Upper lobe of left lung (tissue), 6 donors: ENCODE measurements around the gene PRDM12. TPM values are rescaled to one million over a fixed set of nuclear protein-coding genes. Genes with fewer than 3 reads are reported as not detected.

Source experiments
- ATAC-seq, 2 donors: fragments of 200-7000 bp; cut with Tn5 transposase; one replicate each; pipeline ENCODE4 v1.9.1; 2022; ENCODE audit warnings: mild to moderate bottlenecking in 2 of 2, moderate library complexity in 2 of 2; ENCODE audit not compliant: low FRiP score in 2 of 2
- DNase-seq, 2 donors: peaks; one replicate each; pipeline ENCODE4 v3.0.0-alpha.2; 2019 to 2020
- H3K27ac ChIP-seq, 4 donors: fragments of 200-600 bp; sonication (generic); one replicate each; pipeline ENCODE4 v1.5.1; 2016 to 2019
- H3K27me3 ChIP-seq, 4 donors: fragments of 200-600 bp; sonication (generic); one replicate each; pipeline ENCODE4 v1.5.1; 2017 to 2019
- H3K36me3 ChIP-seq, 4 donors: fragments of 200-600 bp; sonication (generic); one replicate each; pipeline ENCODE4 v1.5.1; 2016 to 2019
- H3K4me1 ChIP-seq, 4 donors: fragments of 200-600 bp; sonication (generic); one replicate each; pipeline ENCODE4 v1.5.1; 2018 to 2019
- H3K4me3 ChIP-seq, 4 donors: fragments of 200-600 bp; sonication (generic); one replicate each; pipeline ENCODE4 v1.5.1; 2017 to 2019; ENCODE audit warnings: mild to moderate bottlenecking in 2 of 4, moderate library complexity in 1 of 4
- H3K9me3 ChIP-seq, 4 donors: fragments of 200-600 bp; sonication (generic); one replicate each; pipeline ENCODE4 v1.5.1; 2018 to 2019
- EP300 ChIP-seq, 4 donors: sonication (generic); formaldehyde crosslinking; IDR thresholded peaks; one replicate each; pipeline ENCODE4 v1.5.1; 2017; ENCODE audit warnings: antibody characterized with exemption in 4 of 4, control low read depth in 2 of 4
- POLR2A ChIP-seq, 4 donors: fragments of 450-650 bp; IDR thresholded peaks; one replicate each; pipeline ENCODE4 v1.5.1; 2016 to 2017; ENCODE audit warnings: antibody characterized with exemption in 4 of 4, mild to moderate bottlenecking in 2 of 4
- POLR2AphosphoS5 ChIP-seq, 2 donors: sonication (generic); formaldehyde crosslinking; IDR thresholded peaks; one replicate each; pipeline ENCODE4 v1.5.1; 2017; ENCODE audit warnings: antibody characterized with exemption in 2 of 2
- WGBS, 2 donors: methylation state at CpG; one replicate each; pipeline ENCODE4 v1.1.5; 2017 to 2018; 5-methylcytosine and 5-hydroxymethylcytosine counted together
- total RNA-seq, 6 donors: library from RNA; depleted of rRNA in 4 of 6; stranded (reverse); fragments of >200 nt in 4 of 6; gene quantifications; one replicate each; pipeline versions ENCODE4 v1.1.0 to v1.2.1, GENCODE V29; 2016 to 2021
- TF ChIP-seq, protein P1 (sequence below), 6 experiments: fragments of 450-650 bp in 4 of 6; fragments of 200-600 bp in 2 of 6; sonication (generic) in 2 of 6; IDR thresholded peaks; one replicate each; pipeline ENCODE4 v1.5.1; 2016 to 2019; ENCODE audit warnings: antibody characterized with exemption in 6 of 6
- donor health status: DM: no; HTN: no; CAD: no; lungs with moderate emphysema.
- donor health status: DM: no; HTN: yes; CAD: no; lungs with severe emphysema.

Gene PRDM12
- total RNA-seq, 6 donors from 2014 or later = 0.10 TPM; not detected in 5

DNA sequence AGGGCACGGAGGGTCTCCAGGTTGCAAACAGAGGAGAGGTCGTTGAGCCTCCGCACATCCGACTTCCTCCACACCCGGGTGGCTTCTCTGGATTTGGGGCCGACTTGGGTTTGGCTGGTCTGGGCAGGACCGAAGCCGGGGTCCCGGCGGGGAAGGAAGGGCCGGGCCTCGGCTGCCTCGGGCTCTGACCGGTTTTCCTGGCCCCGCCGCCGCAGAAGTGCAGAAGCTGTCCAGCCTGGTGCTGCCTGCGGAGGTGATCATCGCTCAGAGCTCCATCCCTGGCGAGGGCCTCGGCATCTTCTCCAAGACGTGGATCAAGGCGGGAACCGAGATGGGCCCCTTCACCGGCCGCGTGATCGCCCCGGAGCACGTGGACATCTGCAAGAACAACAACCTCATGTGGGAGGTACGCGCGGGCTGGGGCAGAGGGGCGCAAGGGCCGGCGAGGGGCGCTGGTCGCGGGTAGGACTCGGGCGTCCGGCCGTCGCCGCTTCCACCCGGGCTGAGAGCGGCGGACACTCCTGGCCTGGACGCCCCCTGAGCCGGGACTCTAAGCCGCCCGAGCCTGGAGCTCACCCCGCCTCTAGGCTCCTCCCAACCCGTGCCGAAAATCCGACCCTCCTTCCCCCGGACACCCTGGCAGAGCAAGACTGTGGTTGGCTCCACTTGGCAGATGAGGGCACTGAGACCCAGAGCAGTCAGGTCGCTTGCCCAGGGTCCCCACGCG, 2.2 kb downstream of the PRDM12 start:
- H3K36me3 ChIP-seq = no peaks in the 10 kb centered on the region
- H3K27ac ChIP-seq = no peak overlapping the region
- no peaks in the 10 kb centered on the region for H3K9me3 ChIP-seq
- TF ChIP-seq, protein P1, sequence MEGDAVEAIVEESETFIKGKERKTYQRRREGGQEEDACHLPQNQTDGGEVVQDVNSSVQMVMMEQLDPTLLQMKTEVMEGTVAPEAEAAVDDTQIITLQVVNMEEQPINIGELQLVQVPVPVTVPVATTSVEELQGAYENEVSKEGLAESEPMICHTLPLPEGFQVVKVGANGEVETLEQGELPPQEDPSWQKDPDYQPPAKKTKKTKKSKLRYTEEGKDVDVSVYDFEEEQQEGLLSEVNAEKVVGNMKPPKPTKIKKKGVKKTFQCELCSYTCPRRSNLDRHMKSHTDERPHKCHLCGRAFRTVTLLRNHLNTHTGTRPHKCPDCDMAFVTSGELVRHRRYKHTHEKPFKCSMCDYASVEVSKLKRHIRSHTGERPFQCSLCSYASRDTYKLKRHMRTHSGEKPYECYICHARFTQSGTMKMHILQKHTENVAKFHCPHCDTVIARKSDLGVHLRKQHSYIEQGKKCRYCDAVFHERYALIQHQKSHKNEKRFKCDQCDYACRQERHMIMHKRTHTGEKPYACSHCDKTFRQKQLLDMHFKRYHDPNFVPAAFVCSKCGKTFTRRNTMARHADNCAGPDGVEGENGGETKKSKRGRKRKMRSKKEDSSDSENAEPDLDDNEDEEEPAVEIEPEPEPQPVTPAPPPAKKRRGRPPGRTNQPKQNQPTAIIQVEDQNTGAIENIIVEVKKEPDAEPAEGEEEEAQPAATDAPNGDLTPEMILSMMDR (IDR thresholded peaks at IDR 0.05) = no peak
- TF ChIP-seq EP300 (IDR thresholded peaks at IDR 0.05) = no peak
- no peak for TF ChIP-seq POLR2AphosphoS5 (IDR thresholded peaks at IDR 0.05)
- TF ChIP-seq POLR2A (IDR thresholded peaks at IDR 0.05) = no peak
- peaks cover 34 to 56% (median 49%) of the 10 kb centered on the region in 4 donors for H3K4me1 ChIP-seq
- no peak for ATAC-seq
- peak in 1 of 2 donors; percentile 82 for DNase-seq
- 8% methylated on average over 14 to 34 of the region's 60 CpGs for WGBS, 2 donors
- H3K4me3 ChIP-seq = no peak overlapping the region
- H3K27me3 ChIP-seq = peaks cover 0 to 68% (median 38%) of the 10 kb centered on the region in 4 donors

DNA sequence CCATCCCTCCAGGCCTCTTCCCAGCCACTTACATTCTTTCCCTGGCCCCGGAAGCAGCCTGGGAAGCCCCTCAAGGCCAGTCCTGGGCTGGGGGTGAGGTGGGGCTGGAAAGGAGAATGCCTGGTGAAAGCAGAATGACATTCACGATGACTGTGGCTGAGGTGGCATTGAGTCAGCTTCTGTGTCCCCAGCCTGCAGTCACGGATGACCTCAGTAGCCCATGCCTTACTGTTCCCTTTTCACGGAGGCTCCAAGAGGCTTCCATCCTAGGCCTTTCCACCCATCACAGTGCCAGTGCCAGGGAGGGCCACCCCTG, 2.7 kb downstream of the PRDM12 start:
- H3K4me1 ChIP-seq = peaks cover 34 to 51% (median 45%) of the 10 kb centered on the region in 4 donors
- TF ChIP-seq POLR2AphosphoS5 (IDR thresholded peaks at IDR 0.05) (no peak), POLR2A (IDR thresholded peaks at IDR 0.05) (no peak), EP300 (IDR thresholded peaks at IDR 0.05) (no peak)
- TF ChIP-seq, protein P1 (IDR thresholded peaks at IDR 0.05) = no peak
- no peak overlapping the region for H3K4me3 ChIP-seq
- no peaks in the 10 kb centered on the region for H3K9me3 ChIP-seq
- H3K27ac ChIP-seq = no peak overlapping the region
- H3K36me3 ChIP-seq = no peaks in the 10 kb centered on the region
- ATAC-seq (no peak), DNase-seq (no peak)
- peaks cover 0 to 62% (median 36%) of the 10 kb centered on the region in 4 donors for H3K27me3 ChIP-seq
- WGBS, 2 donors = 40 to 52% methylated on average over 1 to 4 of the region's 4 CpGs

DNA sequence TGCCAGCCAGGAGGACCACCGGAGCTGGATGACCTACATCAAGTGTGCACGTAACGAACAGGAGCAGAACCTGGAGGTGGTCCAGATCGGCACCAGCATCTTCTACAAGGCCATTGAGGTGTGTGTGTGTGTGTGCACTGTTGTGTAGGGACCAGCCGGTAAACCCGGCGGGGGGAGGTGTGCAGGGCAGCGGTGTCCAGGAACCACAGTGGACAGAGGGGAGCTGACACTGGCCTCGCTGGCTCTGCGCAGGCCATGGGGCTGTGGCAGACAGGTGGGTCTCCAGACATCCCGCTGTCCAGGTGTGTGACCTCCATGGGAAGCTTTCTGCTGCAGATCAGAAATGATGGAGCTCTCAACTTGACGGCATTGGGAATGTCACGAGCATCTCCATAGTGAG, 3.8 kb downstream of the PRDM12 start:
- Histone ChIP-seq H3K4me3 (no peak overlapping the region), H3K9me3 (no peaks in the 10 kb centered on the region), H3K4me1 (peaks cover 29 to 40% (median 35%) of the 10 kb centered on the region in 4 donors), H3K36me3 (no peaks in the 10 kb centered on the region), H3K27me3 (peaks cover 0 to 51% (median 28%) of the 10 kb centered on the region in 4 donors), H3K27ac (no peak overlapping the region)
- ATAC-seq (no peak), DNase-seq (peak in 1 of 2 donors; percentile 44)
- TF ChIP-seq, protein P1 (IDR thresholded peaks at IDR 0.05) = no peak
- no peak for TF ChIP-seq POLR2A (IDR thresholded peaks at IDR 0.05)
- TF ChIP-seq POLR2AphosphoS5 (IDR thresholded peaks at IDR 0.05) = no peak
- no peak for TF ChIP-seq EP300 (IDR thresholded peaks at IDR 0.05)
- 86 to 90% methylated on average over 13 of the region's 13 CpGs for WGBS, 2 donors

DNA sequence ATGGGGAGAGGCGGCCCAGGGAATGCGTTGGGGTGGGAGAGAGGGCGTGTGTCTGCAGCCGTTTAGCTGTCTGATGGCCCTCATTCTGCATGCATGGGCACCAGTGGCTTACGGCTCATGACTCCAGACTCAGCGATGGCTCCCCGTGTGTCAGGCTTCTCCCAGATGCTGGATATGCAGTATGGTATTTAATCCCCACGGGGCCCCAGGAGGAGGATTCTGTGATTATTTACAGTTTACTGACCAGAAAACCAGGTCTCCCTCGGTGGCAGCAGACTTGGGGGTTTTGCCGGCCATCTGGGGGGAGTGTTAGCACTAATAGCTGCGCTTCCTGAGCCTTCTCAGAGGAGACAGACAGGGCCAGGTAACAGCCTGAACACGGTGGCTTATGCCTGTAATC, 4.3 kb downstream of the PRDM12 start:
- 60 to 62% methylated on average over 8 to 12 of the region's 12 CpGs for WGBS, 2 donors
- no peak for DNase-seq
- Histone ChIP-seq H3K4me1 (peaks cover 25 to 35% (median 31%) of the 10 kb centered on the region in 4 donors), H3K9me3 (no peaks in the 10 kb centered on the region), H3K27ac (no peak overlapping the region), H3K4me3 (no peak overlapping the region), H3K36me3 (no peaks in the 10 kb centered on the region), H3K27me3 (peaks cover 0 to 47% (median 26%) of the 10 kb centered on the region in 4 donors)
- no peak for ATAC-seq
- TF ChIP-seq POLR2A (IDR thresholded peaks at IDR 0.05) (no peak), EP300 (IDR thresholded peaks at IDR 0.05) (no peak), POLR2AphosphoS5 (IDR thresholded peaks at IDR 0.05) (no peak)
- TF ChIP-seq, protein P1 (IDR thresholded peaks at IDR 0.05) = no peak

DNA sequence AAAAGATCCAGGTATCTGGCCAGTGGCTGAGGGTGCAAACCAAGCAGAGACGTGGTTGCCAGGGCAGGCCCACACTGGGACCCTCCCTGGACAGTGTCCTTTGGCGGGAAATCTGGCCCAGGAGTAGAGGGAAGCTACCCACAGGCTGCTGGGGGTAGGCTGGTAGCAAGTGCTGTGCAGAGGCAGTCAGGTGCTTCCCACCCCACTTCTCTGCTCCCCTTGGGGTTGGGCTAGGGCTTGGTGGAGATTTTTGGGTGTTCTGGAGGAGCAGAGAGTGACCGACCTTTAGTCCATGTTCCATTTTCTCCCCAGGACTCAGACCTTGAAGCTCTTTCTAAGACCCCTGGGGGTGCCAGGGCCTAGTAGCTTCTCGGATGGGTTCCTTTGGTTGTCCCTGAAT, 5.6 kb downstream of the PRDM12 start:
- 81 to 84% methylated on average over 3 to 4 of the region's 4 CpGs for WGBS, 2 donors
- Histone ChIP-seq H3K4me3 (no peak overlapping the region), H3K27me3 (peaks cover 0 to 34% (median 12%) of the 10 kb centered on the region in 4 donors), H3K9me3 (no peaks in the 10 kb centered on the region), H3K27ac (no peak overlapping the region), H3K36me3 (no peaks in the 10 kb centered on the region), H3K4me1 (peaks cover 12 to 22% (median 18%) of the 10 kb centered on the region in 4 donors)
- TF ChIP-seq, protein P1 (IDR thresholded peaks at IDR 0.05) = no peak
- no peak for TF ChIP-seq EP300 (IDR thresholded peaks at IDR 0.05)
- TF ChIP-seq POLR2AphosphoS5 (IDR thresholded peaks at IDR 0.05) = no peak
- no peak for TF ChIP-seq POLR2A (IDR thresholded peaks at IDR 0.05)
- ATAC-seq (no peak), DNase-seq (no peak)
